A549 (cell line): Measurements from ENCODE around the gene CLMN. TPM values are rescaled to one million over a fixed set of nuclear protein-coding genes. Genes with fewer than 3 reads are reported as not detected.
A peak's percentile ranks its signal among the peaks of the same experiment; 100 is the strongest.

Experiments
- ATAC-seq, 2 experiments: fragments of 200-7000 bp in 1 of 2; fragments of >200 bp in 1 of 2; cut with Nextera tagmentation in 1 of 2; cut with Tn5 transposase in 1 of 2; 3 replicates each; pipeline versions ENCODE4 v1.8.0 to v1.9.1; 2018 to 2020; ENCODE audit warnings: mild to moderate bottlenecking in 1 of 2, moderate library complexity in 1 of 2
- CTCF ChIA-PET: fragments of 300-600 bp; sonication (Branson Sonifier 250); formaldehyde crosslinking; extraction: SDS; loops from one replicate; lab custom pipeline; 2021; ENCODE audit warnings: antibody characterized with exemption, inconsistent platforms; lab: Yijun Ruan, JAX
- POLR2A ChIA-PET: fragments of 350-600 bp; formaldehyde crosslinking; extraction: SDS; loops from one replicate; lab custom pipeline; 2021; ENCODE audit warnings: antibody characterized with exemption, inconsistent platforms; lab: Yijun Ruan, JAX
- DNase-seq, 2 experiments: peaks; one replicate each; pipeline versions ENCODE4 v3.0.0 to v3.0.0-alpha.2; 2011 to 2016; ENCODE audit warnings: low read depth in 1 of 2, low spot score in 1 of 2
- FAIRE-seq: peaks from 2 replicates; lab custom pipeline; 2011; peaks lifted over from hg19 to GRCh38; lab: Jason Lieb, UNC
- H3K27ac ChIP-seq, 2 experiments: fragments of >200 bp; sonication (Bioruptor Twin); formaldehyde crosslinking; 3 replicates each; pipeline ENCODE4 v1.5.1; 2016 to 2017
- H3K4me1 ChIP-seq: fragments of >200 bp; sonication (Bioruptor Twin); formaldehyde crosslinking; 3 replicates; pipeline ENCODE4 v1.6.1; 2016
- H3K4me2 ChIP-seq: fragments of >200 bp; sonication (Bioruptor Twin); formaldehyde crosslinking; 3 replicates; pipeline ENCODE4 v1.6.1; 2016
- H3K4me3 ChIP-seq: fragments of >200 bp; sonication (Bioruptor Twin); formaldehyde crosslinking; 3 replicates; pipeline ENCODE4 v1.5.1; 2016
- H3K9me3 ChIP-seq: fragments of >200 bp; sonication (Bioruptor Twin); formaldehyde crosslinking; 3 replicates; pipeline ENCODE4 v1.6.1; 2016
- CBX8 ChIP-seq: fragments of 200-600 bp; sonication (generic); IDR thresholded peaks from 2 replicates; pipeline ENCODE4 v1.6.1; 2016
- CEBPB ChIP-seq, 2 experiments: fragments of >200 bp in 1 of 2; sonication (Bioruptor Twin) in 1 of 2; formaldehyde crosslinking in 1 of 2; IDR thresholded peaks; 2 replicates each; pipeline ENCODE4 v1.6.1; 2012 to 2016
- CTCF ChIP-seq: fragments of >200 bp; sonication (Bioruptor Twin); formaldehyde crosslinking; IDR thresholded peaks from 3 replicates; pipeline ENCODE4 v1.5.1; 2016
- EHF ChIP-seq: fragments of 250-450 bp; sonication (Bioruptor Pico); IDR thresholded peaks from 2 replicates; pipeline ENCODE4 v1.5.0; 2020; ENCODE audit warnings: mild to moderate bottlenecking
- ESRRA ChIP-seq: fragments of 150-350 bp; IDR thresholded peaks from 2 replicates; pipeline ENCODE4 v1.6.1; 2014; ENCODE audit warnings: mild to moderate bottlenecking, low read length, borderline replicate concordance
- FOSL2 ChIP-seq, 2 experiments: fragments of 450-650 bp in 1 of 2; fragments of >200 bp in 1 of 2; sonication (Bioruptor Twin) in 1 of 2; formaldehyde crosslinking; IDR thresholded peaks; 2 replicates each; pipeline versions ENCODE4 v1.5.0 to v1.6.1; 2016 to 2020; ENCODE audit warnings: mild to moderate bottlenecking in 1 of 2, moderate library complexity in 1 of 2
- JUNB ChIP-seq: fragments of >200 bp; sonication (Bioruptor Twin); formaldehyde crosslinking; IDR thresholded peaks from 2 replicates; pipeline ENCODE4 v1.6.1; 2016
- KDM1A ChIP-seq: fragments of 200-600 bp; sonication (generic); IDR thresholded peaks from 2 replicates; pipeline ENCODE4 v1.6.1; 2016; ENCODE audit warnings: low read depth, mild to moderate bottlenecking
- MAFK ChIP-seq: fragments of 450-650 bp; IDR thresholded peaks from 2 replicates; pipeline ENCODE4 v1.6.1; 2014; ENCODE audit not compliant: partially characterized antibody
- MAZ ChIP-seq: fragments of 150-350 bp; IDR thresholded peaks from 2 replicates; pipeline ENCODE4 v1.6.1; 2014; ENCODE audit warnings: antibody characterized with exemption, low read depth, low read length, borderline replicate concordance
- NFE2L2 ChIP-seq: fragments of 150-350 bp; conservative IDR thresholded peaks from 2 replicates; pipeline ENCODE4 v1.6.1; 2014; ENCODE audit warnings: low read length
- PHF8 ChIP-seq: fragments of 200-600 bp; sonication (generic); IDR thresholded peaks from 2 replicates; pipeline ENCODE4 v1.6.1; 2016; ENCODE audit warnings: low read depth, mild to moderate bottlenecking, antibody characterized with exemption, moderate library complexity, borderline replicate concordance
- POLR2AphosphoS2 ChIP-seq: conservative IDR thresholded peaks from 2 replicates; pipeline ENCODE4 v1.6.1; 2012; ENCODE audit warnings: low read length, improper control_type of control experiment, inconsistent platforms
- RCOR1 ChIP-seq: fragments of 150-350 bp; IDR thresholded peaks from 2 replicates; pipeline ENCODE4 v1.6.1; 2014; ENCODE audit warnings: antibody characterized with exemption, low read length, low read depth
- REST ChIP-seq: fragments of 200-600 bp; sonication (generic); IDR thresholded peaks from 2 replicates; pipeline ENCODE4 v1.6.1; 2016; ENCODE audit warnings: antibody characterized with exemption, mild to moderate bottlenecking, moderate library complexity
- RFX5 ChIP-seq: fragments of 450-650 bp; IDR thresholded peaks from 2 replicates; pipeline ENCODE4 v1.7.1; 2014; ENCODE audit warnings: antibody characterized with exemption, mild to moderate bottlenecking, moderate library complexity
- RNF2 ChIP-seq: fragments of 200-600 bp; sonication (generic); IDR thresholded peaks from 2 replicates; pipeline ENCODE4 v1.6.1; 2016; ENCODE audit warnings: low read depth, mild to moderate bottlenecking, antibody characterized with exemption, moderate library complexity, borderline replicate concordance
- SREBF2 ChIP-seq: fragments of 450-650 bp; IDR thresholded peaks from 2 replicates; pipeline ENCODE4 v1.6.1; 2014; ENCODE audit warnings: mild to moderate bottlenecking, moderate library complexity
- USF2 ChIP-seq: fragments of 450-650 bp; IDR thresholded peaks from 2 replicates; pipeline ENCODE4 v1.6.1; 2014; ENCODE audit warnings: antibody characterized with exemption
- ZFP36 ChIP-seq: fragments of 450-650 bp; IDR thresholded peaks from 2 replicates; pipeline ENCODE4 v1.6.1; 2014; ENCODE audit warnings: borderline replicate concordance; ENCODE audit not compliant: partially characterized antibody
- WGBS: methylation state at CpG from one replicate; pipeline ENCODE4 v1.1.6; 2017; ENCODE audit errors: missing lambda C conversion rate; 5-methylcytosine and 5-hydroxymethylcytosine counted together
- polyA plus RNA-seq, 4 experiments: library from polyadenylated mRNA; depleted of rRNA in 3 of 4; stranded (reverse); fragments of >200 nt; fragmentation: RNase III in 1 of 4; extraction: RNeasy Plus Mini Kit Qiagen cat#74134 plus additional on column Dnase treatment in 1 of 4; gene quantifications; 2 replicates in 3 of 4; 3 replicates in 1 of 4; pipeline ENCODE4 v1.2.3, GENCODE V29; 2011 to 2017
- TF ChIP-seq, protein P1 (sequence below): fragments of 250-450 bp; sonication (Bioruptor Pico); IDR thresholded peaks from 2 replicates; pipeline ENCODE4 v1.5.0; 2020; ENCODE audit warnings: low read depth, mild to moderate bottlenecking, moderate library complexity

The CLMN gene
- polyA plus RNA-seq, 2 of the 4 experiments (the other 2 are of a cell fraction): 2.9 to 10.6 TPM

- TF ChIP-seq USF2: no peak
These were observed 44.9 kb upstream of the CLMN start (continued) for GRCh38 chr14:95364481-95365209.

DNA sequence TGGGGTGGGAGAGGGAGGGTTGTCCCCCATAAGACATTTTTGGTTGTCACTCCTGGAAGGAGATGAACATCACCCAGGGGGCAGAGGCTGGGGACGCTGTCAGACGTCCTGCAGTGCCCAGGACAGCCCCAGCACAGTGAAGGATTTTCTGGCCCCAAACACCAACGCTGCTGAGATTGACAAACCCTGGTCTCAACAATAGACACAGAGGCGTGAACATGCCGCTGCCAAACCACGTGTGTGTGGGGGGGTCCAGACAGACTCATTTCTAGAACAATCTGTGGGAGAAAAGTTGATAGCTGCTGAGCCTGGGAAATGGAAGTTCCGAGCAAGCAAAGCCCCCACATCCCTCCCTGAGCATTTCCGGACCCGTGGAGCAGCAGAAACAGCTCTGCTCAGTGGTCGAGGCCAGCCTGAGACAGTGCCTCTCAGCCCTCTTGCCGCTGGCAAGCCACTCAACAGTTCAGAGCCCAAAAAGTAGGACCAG lies 43.8 kb upstream of the CLMN start:
- FAIRE-seq (no peak), DNase-seq (no peak), ATAC-seq (no peak)
- no peak overlapping the region for H3K4me2 ChIP-seq
- H3K4me3 ChIP-seq: no peak overlapping the region
- H3K4me1 ChIP-seq: peaks cover 30% of the 10 kb centered on the region
- H3K27ac ChIP-seq: peak overlapping the region in 1 of 2 experiments; percentile 38; a peak in 2 of 6 replicates
- H3K9me3 ChIP-seq: no peaks in the 10 kb centered on the region
- ChIA-PET POLR2A (no interaction called here), CTCF (interaction anchor here (1.1 kb wide), 1 partner anchor 15 kb away, joined by 3 read pairs; no protein-coding TSS in a partner anchor)
- TF ChIP-seq RFX5 (no peak), CTCF (no peak), CBX8 (no peak), CEBPB (IDR thresholded peaks at IDR 0.05) (no peak), JUNB (no peak), MAFK (no peak), PHF8 (no peak), MAZ (no peak), FOSL2 (IDR thresholded peaks at IDR 0.05) (no peak), FOSL2 (CRISPR knock-in tag; IDR thresholded peaks at IDR 0.05) (no peak), USF2 (no peak), POLR2AphosphoS2 (no peak)
- TF ChIP-seq, protein P1, sequence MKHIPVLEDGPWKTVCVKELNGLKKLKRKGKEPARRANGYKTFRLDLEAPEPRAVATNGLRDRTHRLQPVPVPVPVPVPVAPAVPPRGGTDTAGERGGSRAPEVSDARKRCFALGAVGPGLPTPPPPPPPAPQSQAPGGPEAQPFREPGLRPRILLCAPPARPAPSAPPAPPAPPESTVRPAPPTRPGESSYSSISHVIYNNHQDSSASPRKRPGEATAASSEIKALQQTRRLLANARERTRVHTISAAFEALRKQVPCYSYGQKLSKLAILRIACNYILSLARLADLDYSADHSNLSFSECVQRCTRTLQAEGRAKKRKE (CRISPR knock-in tag): no peak
- 77% methylated on average over 11 of the region's 11 CpGs for WGBS

DNA sequence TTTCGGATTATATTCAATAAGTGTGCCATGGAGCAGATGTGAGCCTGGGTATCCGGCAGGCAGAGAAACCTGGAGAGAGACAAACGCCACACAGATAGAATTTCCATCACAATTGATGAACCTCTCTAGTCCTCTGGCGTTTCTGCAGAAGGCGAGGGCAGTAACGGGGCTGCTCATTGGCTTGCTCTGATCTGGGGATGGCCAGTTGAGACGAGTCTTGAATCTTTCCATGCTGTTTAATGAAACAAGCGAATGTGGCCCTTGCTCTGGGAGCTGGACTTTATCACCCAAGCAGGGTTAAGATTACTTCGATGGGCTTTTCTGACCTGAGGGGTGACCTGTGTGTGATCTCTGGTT lies 42.4 kb upstream of the CLMN start:
- Histone ChIP-seq H3K4me1 (peaks cover 25% of the 10 kb centered on the region), H3K9me3 (no peaks in the 10 kb centered on the region), H3K4me2 (no peak overlapping the region), H3K27ac (no peak overlapping the region)
- WGBS: 81% methylated on average over 9 of the region's 9 CpGs
- FAIRE-seq (no peak), DNase-seq (no peak)
- POLR2A ChIA-PET: no interaction called here
- TF ChIP-seq REST (no peak), SREBF2 (no peak), RCOR1 (no peak), ZFP36 (no peak), NFE2L2 (no peak), EHF (no peak), RNF2 (no peak), USF2 (no peak), KDM1A (no peak), ESRRA (no peak), CBX8 (no peak)
- TF ChIP-seq, all 56 proteins: peak for 0
- no peak overlapping the region for H3K4me3 ChIP-seq
- CTCF ChIA-PET: interaction anchor here (0.6 to 1.7 kb wide), 13 partner anchors 10 to 199 kb away, joined by 3 to 6 read pairs (median 4); no protein-coding TSS in a partner anchor
- no peak for ATAC-seq
